Caki2 (cell line): ENCODE data around the gene CKLF. TPM values are rescaled to one million over a fixed set of nuclear protein-coding genes. Genes with fewer than 3 reads are reported as not detected.
"Not testable (repeated sequence)": the region's sequence is repeated elsewhere in the genome, so short reads cannot be mapped to it uniquely, and the experiment has no call there.

Experiments
- DNase-seq: peaks from one replicate; pipeline ENCODE4 v3.0.0-alpha.2; 2015; ENCODE audit warnings: low read depth
- in situ Hi-C: cut with HindIII; loops from 2 replicates; pipeline ENCODE4 v1.10.0; 2016; ENCODE audit warnings: low sequenced_read_pairs, low pct_unique_long_range_greater_than_20kb, mixed read lengths
- total RNA-seq: library from RNA; depleted of rRNA; stranded (reverse); fragments of >200 nt; shearing (Covaris generic); gene quantifications from 2 replicates; pipeline ENCODE4 v1.2.3, GENCODE V29; 2014; ENCODE audit warnings: low replicate concordance

The CKLF gene
- total RNA-seq, 1 experiment from 2014 or later = 128 TPM

DNA sequence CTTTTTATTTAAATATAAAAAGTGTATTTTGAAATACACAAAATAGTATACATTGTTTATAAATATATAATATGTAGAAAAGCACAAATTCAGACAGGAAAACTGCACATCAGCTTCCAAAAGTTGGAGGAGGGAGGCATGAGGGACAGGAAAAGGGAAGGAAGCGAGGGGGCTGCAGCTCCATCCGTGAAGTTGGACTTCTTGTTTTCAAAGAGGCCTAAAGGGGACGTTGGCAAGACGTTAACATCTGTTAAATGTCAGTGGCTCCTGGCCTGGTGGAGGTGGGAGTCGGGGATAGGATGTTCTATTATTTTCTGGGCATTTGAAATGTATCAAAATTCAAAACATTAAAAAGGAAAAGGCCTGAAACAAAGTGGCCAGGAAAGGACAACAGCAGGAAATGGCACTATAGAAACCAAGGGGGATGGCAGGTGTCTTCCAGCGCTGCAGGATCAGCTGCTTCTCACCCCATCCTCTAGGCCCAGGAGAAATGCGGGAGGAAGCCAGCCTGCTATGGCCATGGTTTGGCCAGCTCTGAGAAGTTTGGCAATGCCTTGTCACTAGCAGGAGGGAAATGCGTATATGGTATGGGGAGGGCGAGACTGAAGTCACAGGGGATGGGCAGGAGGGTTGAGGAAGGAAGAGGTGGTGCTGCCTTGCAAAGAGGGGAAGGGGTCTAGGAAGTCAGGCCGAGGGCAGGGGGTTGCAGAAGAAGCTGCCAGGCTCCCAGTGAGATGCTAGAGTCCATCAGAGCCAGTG lies 33.3 kb downstream of the CKLF start:
- DNase-seq = no peak
- in situ Hi-C loops = no loop called here

DNA sequence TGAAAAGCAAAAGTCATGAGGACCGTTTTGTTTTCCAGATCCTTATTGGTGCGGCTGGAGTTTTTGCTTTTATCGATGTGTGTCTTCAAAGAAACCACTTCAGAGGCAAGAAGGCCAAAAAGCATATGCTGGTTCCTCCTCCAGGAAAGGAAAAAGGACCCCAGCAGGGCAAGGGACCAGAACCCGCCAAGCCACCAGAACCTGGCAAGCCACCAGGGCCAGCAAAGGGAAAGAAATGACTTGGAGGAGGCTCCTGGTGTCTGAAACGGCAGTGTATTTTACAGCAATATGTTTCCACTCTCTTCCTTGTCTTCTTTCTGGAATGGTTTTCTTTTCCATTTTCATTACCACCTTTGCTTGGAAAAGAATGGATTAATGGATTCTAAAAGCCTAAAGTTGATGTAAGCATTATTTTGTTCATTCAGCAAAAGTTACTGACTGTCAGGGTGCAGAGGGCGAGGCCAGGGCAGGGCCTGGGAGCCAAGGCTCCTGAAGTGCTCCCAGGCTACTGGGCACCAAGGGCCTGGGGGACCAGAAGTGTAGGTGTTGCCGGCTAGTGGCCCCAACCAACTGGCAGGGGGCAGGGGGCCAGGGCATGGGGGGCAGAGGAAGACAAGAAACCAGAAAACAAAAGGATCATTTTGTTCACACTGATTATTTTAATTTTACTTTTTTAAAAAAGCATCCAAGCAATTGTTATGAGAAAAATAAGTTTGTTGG lies 35.7 kb downstream of the CKLF start:
- in situ Hi-C loops = no loop called here
- no peak for DNase-seq

DNA sequence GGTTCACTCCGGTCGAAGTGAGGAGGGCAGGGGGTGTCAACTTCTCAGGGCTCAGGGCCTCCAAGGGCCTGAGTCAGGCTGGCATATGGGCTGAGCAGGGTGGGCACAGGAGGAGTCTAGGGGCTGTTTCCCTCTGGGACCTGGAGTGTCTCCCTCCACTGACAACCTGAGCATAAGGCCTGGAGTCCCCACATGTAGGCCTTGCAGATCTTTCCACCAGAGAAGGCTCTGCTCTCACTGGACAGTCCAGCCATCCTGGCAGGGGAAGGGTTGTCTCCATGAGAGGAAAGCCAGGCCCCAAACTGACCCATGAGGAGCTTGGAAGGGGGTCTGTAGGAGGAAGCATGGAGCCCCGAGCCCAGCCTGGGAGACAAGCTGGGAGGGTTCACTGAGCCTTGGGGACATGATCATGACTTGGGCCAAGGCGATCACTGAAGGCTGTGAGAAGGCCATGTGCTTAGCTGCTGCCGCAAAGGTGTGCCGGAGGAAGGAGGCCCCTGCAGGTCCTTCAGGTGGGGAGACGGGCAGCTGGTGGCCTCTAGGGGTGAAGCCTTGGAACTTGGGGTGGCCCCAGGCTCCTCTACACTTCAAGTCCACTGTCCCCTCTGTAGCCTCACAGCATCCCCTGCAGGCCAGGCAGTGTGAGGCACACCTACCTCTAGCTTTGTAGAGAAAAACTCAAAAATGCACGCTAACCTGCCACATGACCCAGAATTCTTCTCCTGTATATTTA lies 36.8 kb downstream of the CKLF start:
- in situ Hi-C loops = no loop called here
- DNase-seq = no peak

DNA sequence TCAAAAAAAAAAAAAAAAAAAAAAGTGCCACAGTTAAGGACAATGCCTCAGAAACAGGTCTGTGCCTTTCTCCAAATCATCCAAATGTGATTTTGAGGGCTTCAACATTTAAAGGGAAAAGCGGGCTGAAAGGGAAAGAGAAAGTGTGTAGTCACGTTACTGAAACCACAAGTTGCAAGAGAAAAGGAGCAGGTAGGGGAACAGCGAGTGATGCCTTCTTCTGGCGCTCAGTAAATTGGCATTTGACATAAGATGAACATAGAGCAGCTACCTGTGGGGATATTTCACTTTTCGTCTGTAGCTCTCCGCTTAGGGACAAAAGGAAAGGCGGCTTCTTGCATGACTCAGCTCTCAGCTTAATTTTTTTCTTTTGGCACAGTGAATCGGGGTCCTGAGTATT lies 37.9 kb downstream of the CKLF start:
- in situ Hi-C loops = no loop called here
- no peak for DNase-seq

DNA sequence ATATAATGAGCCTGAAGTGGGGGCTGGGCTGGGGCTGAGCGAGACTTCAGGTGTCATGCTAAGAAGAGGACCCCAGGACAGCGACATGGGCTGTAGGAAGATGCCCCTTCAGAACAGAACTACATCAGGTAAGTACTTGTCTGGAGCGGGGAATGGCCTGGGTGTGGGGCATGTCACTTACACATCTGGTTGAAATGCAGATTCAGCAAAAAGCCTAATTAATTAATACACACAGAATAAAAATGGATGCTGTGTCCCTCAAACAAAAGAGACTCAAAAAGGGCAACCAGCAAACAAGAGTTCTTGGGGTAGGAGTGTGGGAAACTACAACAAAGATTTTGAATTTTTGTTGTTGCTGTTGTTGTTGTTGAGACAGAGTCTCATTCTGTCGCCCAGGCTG lies 38.6 kb downstream of the CKLF start:
- DNase-seq = no peak
- in situ Hi-C loops = no loop called here

DNA sequence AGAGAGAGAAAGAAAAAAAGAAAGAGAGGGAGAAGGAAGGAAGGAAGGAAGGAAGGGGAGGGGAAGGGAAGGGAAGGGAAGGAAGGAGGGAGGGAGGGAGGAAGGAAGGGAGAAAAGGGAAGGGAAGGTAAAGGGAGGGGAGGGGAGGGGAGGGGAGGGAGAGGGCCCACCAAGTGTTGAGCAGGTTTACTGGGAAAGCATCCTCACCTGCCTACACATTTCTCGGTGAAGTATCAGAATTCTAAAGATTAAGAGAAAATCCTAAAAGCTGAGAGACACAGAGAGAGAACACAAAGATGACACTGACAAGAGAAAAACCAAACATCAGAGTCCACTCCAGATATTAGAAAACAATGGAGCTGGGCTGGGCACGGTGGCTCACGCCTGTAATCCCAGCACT lies 39.9 kb downstream of the CKLF start:
- in situ Hi-C loops = no loop called here
- DNase-seq = no peak

DNA sequence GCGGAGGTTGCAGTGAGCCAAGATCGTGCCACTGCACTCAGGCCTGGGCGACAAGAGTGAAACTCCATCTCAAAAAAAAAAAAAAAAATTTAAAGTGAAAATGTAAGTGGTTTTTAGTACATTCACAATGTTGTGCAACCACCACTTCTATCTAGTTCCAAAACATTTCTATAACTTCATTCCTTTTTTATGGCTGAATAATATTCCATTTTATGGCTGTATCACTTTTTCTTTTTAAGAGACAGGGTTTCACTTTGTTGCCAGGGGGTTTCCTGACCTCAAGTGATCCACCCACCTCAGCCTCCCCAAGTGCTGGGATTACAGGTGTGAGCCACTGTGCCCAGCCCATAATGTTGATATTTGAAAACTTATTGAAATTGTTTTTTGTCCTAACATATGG lies 40.4 kb downstream of the CKLF start:
- no peak for DNase-seq
- in situ Hi-C loops = no loop called here

DNA sequence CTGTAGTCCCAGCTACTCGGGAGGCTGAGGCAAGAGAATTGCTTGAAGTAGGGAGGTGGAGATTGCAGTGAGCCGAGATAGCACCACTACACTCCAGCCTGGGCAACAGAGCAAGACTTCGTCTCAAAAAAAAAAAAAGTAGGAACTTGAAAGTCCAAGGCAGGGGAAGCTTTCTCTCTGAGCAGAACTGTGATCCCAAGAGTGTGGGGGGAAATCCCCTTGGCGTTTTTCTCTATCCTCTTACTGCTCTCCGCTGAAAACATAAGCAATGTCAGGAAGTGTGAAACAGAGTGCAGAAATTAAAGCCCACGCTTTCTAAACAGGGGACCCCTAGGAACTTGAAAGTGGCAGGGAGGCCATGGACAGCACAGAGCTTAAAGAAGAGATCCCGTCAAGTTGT lies 42.4 kb downstream of the CKLF start:
- no peak for DNase-seq

DNA sequence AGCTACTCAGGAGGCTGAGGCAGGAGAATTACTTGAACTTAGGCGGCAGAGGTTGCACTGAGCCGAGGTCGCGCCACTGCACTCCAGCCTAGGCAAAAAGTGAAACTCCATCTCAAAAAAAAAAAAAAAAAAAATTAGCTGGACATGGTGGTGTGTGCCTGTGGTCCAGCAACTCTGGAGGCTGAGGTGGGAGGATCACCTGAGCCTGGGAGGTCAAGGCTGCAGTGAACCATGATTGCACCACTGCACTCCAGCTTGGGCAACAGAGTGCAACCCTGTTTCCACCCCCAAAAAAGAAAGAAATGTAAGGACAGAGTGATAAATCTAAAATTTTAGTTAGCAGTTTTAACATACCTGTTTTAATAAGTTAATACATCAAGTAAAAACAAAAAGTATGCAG lies 44.2 kb downstream of the CKLF start:
- in situ Hi-C loops, DNase-seq: not testable (repeated sequence)

More for the DNA sequence above, 42.4 kb downstream of the CKLF start:
- in situ Hi-C loops = no loop called here

DNA sequence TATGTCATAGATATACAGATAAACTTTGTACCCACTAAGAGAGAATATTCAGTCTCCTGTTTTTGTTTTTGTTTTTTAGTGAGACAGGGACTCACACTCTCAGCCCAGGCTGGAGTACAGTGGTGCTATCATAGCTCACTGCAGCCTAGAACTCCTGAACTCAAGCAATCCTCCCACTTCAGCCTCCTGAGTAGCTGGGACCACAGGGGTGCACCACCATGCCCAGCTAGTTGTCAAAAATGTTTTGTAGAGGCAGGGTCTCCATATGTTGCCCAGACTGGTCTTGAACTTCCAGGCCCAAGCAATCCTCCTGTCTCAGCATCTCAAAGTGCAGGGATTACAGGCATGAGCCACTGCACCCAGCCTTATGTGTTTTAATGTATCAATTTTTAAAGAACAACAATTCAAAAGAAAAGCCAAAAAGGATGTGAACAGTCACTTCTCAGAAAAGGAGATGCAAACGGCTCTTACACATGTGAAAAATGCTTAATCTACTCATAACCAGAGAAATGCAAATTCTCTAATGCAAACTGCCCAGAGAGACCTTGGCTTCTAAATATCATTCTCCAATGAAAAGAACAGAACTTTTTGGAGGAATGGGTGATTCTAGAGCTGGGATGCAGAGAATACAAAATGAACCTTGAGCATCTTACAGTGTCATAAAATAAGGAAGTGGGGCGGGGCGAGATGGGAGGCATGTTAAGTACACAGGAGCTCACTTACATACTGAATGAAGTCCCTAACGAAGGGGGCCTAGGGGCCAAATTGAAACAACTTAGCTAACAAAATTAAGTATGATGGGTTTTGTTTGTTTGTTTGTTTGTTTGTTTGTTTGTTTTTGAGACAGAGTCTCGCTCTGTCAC lies 44.8 kb downstream of the CKLF start:
- DNase-seq = no peak
- in situ Hi-C loops = no loop called here

DNA sequence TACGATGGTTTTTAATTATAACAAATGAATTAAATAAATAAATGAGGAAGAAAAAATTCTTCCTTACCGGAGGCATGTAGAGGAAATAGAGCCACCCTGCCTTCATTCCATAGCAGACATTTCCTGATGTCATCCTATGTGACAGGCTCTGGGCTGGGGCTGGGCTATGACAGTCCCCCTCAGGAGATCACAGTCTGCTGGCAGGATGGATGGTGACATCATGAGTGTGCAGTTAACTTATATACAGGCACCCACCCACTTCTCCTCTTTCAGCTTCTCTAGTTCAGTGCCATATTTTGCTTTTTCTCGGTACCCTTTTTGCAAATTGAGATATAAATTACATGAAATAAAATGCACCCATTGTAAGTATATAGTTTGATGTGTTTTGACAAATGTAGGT lies 45.7 kb downstream of the CKLF start:
- in situ Hi-C loops = no loop called here
- DNase-seq = no peak

DNA sequence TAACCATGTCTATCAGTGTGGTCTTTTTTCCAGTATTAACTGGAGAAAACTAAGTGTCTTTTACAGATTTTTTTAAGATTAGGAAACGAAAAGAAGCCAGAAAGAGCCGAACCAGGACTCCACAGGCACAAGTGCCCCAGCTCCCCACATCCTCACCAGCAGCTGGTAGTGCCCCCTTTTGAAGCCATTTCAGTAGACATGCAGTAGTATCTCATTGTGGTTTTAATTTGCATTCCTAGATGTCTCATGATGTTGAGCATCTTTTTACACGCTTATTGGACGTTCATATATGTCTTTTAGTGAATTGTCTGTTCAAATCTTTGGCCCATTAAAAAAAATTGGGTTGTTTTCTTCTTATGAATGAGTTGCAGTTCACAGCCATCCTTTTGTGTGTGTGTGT lies 47.4 kb downstream of the CKLF start:
- DNase-seq = no peak
- in situ Hi-C loops = no loop called here

DNA sequence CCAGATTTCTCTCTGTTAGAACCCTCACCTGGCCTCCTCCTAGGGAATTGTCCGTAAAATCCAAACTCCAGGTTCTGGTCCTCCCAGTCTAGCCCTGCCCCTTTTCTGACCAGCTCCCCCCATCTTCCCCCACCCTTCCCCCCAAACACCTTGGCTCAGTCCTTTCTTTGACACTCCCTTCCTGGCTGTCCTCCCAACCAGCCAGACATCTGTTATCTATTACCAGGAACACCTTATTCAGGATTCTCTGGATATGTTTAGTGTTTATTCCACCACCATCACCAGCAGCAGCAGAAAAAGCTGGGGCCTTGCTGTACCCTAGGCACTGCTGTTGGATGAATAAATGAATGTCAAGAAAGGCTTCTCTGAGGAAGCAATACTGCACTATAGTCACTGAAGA lies 48.1 kb downstream of the CKLF start:
- no peak for DNase-seq
- in situ Hi-C loops = no loop called here

DNA sequence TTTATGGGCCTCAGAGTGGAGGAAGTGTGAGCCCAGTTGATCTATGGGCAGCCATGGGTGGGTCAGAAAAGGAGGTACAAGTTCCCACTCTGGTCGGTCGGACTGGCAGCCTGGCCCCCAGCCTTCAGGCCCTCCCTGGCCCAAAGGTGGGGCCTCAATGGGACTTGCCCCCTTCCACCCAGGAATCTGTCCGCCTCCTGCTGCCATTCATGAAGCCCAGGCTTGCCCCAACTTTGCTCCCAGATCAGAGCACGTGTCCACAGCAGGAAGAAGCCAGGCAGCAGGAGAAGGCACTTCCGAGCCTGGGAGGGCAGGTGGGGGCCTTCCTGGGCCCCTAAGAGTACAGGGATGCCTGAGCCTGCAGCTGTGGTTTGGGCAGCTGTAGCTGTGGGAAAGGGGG lies 49.1 kb downstream of the CKLF start:
- DNase-seq = no peak
- in situ Hi-C loops = no loop called here

DNA sequence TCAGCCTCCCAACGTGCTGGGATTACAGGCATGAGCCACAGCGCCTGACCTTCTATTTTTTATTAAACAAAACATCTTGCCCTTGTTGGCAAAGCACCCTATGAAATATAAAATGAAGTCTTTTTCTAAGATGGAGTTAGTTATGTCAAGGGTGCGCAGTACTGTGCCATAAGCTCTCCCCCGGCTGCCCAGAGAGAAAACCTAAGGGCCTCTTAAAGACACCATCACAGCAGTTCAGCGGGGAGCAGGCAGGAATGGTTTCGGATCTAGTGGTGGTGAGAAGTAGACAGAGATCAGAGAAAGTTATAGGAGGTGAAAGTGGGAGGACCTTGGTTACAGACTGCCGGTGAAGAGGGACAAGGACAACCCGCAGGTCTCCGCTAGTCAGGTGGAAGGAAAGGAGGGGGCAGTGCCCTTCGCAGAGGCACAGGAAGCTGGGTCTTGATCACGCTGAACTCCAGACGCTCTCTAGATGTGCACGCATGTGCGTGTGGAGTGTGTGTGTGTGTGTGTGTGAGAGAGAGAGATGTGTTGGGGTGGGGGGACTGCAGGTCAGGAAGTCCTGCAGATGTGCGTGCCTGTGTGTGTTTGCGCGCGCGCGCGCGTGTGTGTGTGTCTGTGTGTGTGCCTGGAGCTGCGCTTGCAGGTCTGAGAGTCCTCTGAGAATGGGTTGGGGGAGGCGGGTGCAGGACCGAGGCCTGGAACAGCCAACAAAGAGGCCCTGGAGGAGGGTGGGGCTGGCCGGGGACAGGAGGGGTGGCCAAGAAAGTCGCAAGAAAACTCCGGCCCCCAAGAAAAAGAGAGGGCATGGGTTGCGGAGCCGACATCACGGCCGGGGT lies 51.4 kb downstream of the CKLF start:
- DNase-seq = peak; percentile 78
- in situ Hi-C loops = no loop called here

DNA sequence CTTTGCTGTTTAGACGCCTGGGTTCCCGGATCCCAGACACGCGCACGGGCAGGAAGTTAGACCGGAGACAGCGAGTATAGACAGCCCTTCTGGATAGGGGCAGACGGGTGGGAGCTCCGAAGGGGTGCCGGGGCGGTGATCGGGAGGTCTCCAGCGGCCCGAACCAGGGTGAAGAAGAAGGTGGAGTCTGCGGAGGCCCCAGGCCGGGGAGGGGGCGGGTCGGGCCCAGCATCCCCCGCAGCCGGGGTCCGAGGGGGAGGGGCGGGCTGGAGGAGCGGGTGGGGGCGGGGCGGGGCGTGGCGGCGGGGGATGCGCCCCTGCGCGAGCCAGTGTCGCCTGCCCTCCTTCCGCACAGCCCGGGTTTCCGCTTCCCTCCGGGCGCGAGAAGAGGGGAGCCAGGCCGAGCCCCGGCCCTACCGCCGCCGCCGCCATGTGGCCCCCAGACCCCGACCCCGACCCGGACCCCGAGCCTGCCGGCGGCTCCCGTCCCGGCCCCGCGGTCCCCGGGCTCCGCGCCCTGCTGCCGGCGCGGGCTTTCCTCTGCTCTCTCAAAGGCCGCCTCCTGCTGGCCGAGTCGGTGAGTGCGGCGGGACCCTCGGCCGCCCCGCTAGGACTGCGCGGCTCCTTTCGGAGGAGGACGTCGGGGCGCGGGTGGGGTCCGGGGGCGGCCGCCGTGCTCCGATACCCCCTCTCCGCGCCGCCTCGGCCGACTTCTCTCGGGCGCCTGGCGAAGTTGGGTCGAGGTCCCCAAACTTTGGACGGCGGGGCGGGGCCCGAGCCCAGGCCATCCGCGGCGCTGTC lies 52.2 kb downstream of the CKLF start, which contains the start of gene CMTM3:
Gene CMTM3 (plus strand): TSS at position 329 of the 801 bp plus-strand sequence. CDS start 102 bp downstream, at position 431.
- in situ Hi-C loops = no loop called here
- DNase-seq = peak; percentile 66
